Testis (tissue), 3 donors: ENCODE measurements around the gene CCDC107. TPM values are rescaled to one million over a fixed set of nuclear protein-coding genes. Genes with fewer than 3 reads are reported as not detected.
A peak's percentile ranks its signal among the peaks of the same experiment; 100 is the strongest.

Experiments
- DNase-seq: peaks from one replicate; pipeline ENCODE4 v3.0.0-alpha.2; 2019
- H3K27ac ChIP-seq, 2 donors: fragments of 200-600 bp; sonication (generic); one replicate each; pipeline ENCODE4 v1.5.1; 2019
- H3K27me3 ChIP-seq: fragments of 200-600 bp; sonication (generic); one replicate; pipeline ENCODE4 v1.5.1; 2019
- H3K36me3 ChIP-seq: fragments of 200-600 bp; sonication (generic); one replicate; pipeline ENCODE4 v1.5.1; 2017; ENCODE audit warnings: low read depth; ENCODE audit errors: missing control alignments
- H3K4me1 ChIP-seq: fragments of 200-600 bp; sonication (generic); one replicate; pipeline ENCODE4 v1.5.1; 2019
- H3K4me3 ChIP-seq, 2 donors: fragments of 200-600 bp; sonication (generic); one replicate each; pipeline ENCODE4 v1.5.1; 2017 to 2019
- H3K9me3 ChIP-seq: fragments of 200-600 bp; sonication (generic); one replicate; pipeline ENCODE4 v1.5.1; 2017
- POLR2A ChIP-seq: fragments of 450-650 bp; IDR thresholded peaks from one replicate; pipeline ENCODE4 v1.6.1; 2017; ENCODE audit warnings: antibody characterized with exemption, mild to moderate bottlenecking, moderate library complexity
- WGBS, 2 donors: methylation state at CpG; one replicate each; pipeline ENCODE4 v1.1.5; 2018; 5-methylcytosine and 5-hydroxymethylcytosine counted together
- intact Hi-C: fragments of 100-400 bp; cut with DNase I; formaldehyde crosslinking; loops from one replicate; pipeline ENCODE4 v1.15.1; 2023; ENCODE audit warnings: low total_unique reads
- polyA plus RNA-seq: library from polyadenylated mRNA; stranded (reverse); fragments of 350-450 nt; fragmentation: Illumina TruSeq; extraction: RNeasy Lipid Tissue Mini Kit (QIAGEN cat#74804); gene quantifications from one replicate; pipeline ENCODE4 v1.2.3, GENCODE V29; 2014; ENCODE audit warnings: low read depth, low replicate concordance; ENCODE audit not compliant: insufficient read depth
- total RNA-seq, 2 donors: library from RNA; depleted of rRNA; stranded (reverse); fragments of >200 nt; gene quantifications; one replicate each; pipeline ENCODE4 v1.2.3, GENCODE V29; 2016
- TF ChIP-seq, protein P1 (sequence below), 3 experiments: fragments of 450-650 bp in 2 of 3; fragments of 200-600 bp in 1 of 3; sonication (generic) in 1 of 3; IDR thresholded peaks; one replicate each; pipeline ENCODE4 v1.5.1; 2016 to 2019; ENCODE audit warnings: antibody characterized with exemption in 3 of 3, mild to moderate bottlenecking in 2 of 3, moderate library complexity in 1 of 3

CCDC107 gene
- total and polyA plus RNA-seq, 3 donors from 2014 or later, result 13.4 to 19.0 (median 17.2) TPM

DNA sequence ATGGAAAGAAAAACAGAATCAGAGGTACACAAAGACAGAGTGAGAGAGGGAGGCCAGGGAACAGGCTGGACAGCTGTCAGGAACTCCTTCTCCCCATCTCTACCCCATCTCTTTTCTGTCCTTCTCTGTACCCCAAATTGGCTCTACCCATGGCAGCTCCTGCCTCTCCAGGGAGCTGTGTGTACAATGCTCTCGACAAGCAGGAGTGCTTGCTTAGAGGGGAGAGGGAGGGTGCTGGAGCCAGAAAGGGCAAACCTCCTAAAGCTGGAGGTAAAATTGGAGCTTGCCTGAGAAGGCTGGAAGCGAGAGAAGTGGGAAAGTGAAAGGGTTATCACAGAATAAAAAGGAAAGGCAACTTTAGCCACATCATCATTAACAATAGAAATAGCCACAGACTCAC is 25.2 kb downstream of the CCDC107 start:
- no peak for DNase-seq
- H3K27ac ChIP-seq, result no peak overlapping the region
- H3K9me3 ChIP-seq, result no peaks in the 10 kb centered on the region
- TF ChIP-seq, protein P1, sequence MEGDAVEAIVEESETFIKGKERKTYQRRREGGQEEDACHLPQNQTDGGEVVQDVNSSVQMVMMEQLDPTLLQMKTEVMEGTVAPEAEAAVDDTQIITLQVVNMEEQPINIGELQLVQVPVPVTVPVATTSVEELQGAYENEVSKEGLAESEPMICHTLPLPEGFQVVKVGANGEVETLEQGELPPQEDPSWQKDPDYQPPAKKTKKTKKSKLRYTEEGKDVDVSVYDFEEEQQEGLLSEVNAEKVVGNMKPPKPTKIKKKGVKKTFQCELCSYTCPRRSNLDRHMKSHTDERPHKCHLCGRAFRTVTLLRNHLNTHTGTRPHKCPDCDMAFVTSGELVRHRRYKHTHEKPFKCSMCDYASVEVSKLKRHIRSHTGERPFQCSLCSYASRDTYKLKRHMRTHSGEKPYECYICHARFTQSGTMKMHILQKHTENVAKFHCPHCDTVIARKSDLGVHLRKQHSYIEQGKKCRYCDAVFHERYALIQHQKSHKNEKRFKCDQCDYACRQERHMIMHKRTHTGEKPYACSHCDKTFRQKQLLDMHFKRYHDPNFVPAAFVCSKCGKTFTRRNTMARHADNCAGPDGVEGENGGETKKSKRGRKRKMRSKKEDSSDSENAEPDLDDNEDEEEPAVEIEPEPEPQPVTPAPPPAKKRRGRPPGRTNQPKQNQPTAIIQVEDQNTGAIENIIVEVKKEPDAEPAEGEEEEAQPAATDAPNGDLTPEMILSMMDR (IDR thresholded peaks at IDR 0.05), result no peak
- no peak for TF ChIP-seq POLR2A
- no peaks in the 10 kb centered on the region for H3K27me3 ChIP-seq
- H3K4me1 ChIP-seq, result peaks cover 10% of the 10 kb centered on the region
- intact Hi-C loops, result no loop called here
- H3K36me3 ChIP-seq, result no peaks in the 10 kb centered on the region
- 58 to 69% methylated on average over 2 of the region's 2 CpGs for WGBS, 2 donors
- no peak overlapping the region for H3K4me3 ChIP-seq

DNA sequence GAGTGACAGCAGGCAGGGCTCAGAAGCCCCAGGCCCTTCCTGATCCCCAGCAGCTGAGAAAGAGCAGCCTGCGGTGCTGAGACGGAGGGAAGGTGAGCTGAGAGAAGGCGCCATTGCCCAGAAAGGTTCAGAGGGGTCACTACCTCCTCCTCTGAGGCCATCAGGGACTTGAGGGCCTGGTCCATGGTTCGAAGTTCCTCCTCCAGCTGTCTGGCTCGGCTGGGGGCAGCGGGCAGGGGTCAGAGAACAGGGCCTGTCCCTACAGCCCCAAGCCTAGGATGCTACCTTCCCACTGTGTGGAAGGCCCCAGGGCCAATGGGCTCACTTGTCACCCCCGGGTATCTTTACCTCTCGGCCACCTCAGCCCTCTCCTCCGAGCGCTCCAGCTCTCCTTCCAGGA is 26.8 kb downstream of the CCDC107 start:
- Histone ChIP-seq H3K4me3 (no peak overlapping the region), H3K36me3 (no peaks in the 10 kb centered on the region), H3K9me3 (no peaks in the 10 kb centered on the region), H3K4me1 (peaks cover 10% of the 10 kb centered on the region), H3K27ac (no peak overlapping the region), H3K27me3 (no peaks in the 10 kb centered on the region)
- DNase-seq, result no peak
- 89 to 92% methylated on average over 8 to 10 of the region's 10 CpGs for WGBS, 2 donors
- TF ChIP-seq, protein P1 (IDR thresholded peaks at IDR 0.05), result no peak
- no peak for TF ChIP-seq POLR2A
- intact Hi-C loops, result no loop called here

DNA sequence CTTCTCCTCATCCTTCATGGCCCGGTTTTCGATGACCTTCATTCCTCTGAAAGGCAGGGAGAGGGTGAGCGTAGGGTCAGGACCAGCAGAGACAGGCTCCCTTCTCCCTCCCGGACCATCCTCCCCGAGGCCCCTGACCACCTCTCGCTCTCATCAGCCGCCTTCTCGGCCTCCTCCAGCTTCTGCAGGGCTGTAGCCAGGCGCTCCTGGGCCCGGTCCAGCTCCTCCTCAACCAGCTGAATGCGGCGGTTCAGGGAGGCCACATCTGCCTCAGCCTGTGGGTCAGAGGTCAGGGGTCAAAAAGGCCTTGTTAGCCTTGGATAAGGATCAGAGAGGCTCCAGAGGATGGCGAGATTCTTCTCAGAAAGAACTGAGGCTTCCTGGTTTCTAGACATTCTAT is 27.4 kb downstream of the CCDC107 start:
- no peaks in the 10 kb centered on the region for H3K27me3 ChIP-seq
- no peaks in the 10 kb centered on the region for H3K36me3 ChIP-seq
- no peak overlapping the region for H3K27ac ChIP-seq
- H3K4me1 ChIP-seq, result peaks cover 10% of the 10 kb centered on the region
- H3K9me3 ChIP-seq, result no peaks in the 10 kb centered on the region
- WGBS, 2 donors, result 63 to 65% methylated on average over 6 to 13 of the region's 13 CpGs
- H3K4me3 ChIP-seq, result no peak overlapping the region
- TF ChIP-seq, protein P1 (IDR thresholded peaks at IDR 0.05), result no peak
- no peak for TF ChIP-seq POLR2A
- no peak for DNase-seq
- intact Hi-C loops, result no loop called here

DNA sequence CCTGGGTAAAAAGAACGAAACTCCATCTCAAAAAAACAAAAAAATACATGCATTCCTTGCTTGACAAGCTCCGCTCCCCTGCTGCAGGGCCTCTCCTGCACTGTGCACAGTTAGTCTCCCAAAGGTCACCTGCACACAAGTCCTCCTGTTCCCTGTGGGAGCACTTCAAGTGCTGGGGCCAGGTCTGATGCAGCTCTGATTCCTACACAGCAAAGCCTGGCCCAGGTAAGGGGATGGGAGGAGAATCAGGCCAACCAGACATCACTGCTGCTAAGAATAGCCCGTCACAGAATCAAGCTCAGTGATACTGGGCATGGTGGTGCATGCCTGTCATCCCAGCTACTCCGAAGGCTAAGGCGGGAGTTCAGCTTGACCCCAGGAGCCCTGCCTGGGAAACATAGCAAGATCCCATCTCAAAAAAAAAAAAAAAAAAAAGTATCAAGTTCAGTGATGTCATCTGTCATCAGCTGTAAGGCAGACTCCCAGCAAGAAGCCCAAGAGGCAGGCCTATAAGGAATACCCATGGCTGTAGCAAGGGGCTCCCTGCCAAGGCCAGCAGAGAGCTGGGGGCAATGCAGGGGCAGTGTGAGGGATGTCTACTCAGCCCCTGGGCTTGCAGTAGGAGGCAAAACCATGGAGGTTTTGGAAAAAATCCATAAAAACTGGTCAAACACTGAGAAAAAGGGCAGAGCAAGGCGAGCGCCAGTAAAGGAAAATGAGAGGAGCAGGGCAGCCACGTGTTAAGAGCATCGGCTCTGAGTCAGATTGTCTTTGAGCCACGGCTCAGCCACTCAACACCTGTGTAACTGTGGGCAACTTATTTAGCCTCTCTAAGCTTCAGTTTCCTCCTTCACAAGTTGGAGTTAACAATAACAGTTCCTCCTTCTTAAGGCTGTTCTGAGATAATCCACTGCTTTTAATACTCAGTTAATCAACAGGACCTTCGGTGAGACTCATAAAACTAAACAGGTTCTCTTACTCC is 28.4 kb downstream of the CCDC107 start:
- intact Hi-C loops, result no loop called here
- Histone ChIP-seq H3K4me1 (peaks cover 14% of the 10 kb centered on the region), H3K27me3 (no peaks in the 10 kb centered on the region), H3K27ac (peak overlapping the region; percentile 35 to 93), H3K36me3 (no peaks in the 10 kb centered on the region), H3K9me3 (no peaks in the 10 kb centered on the region), H3K4me3 (no peak overlapping the region)
- TF ChIP-seq, protein P1 (IDR thresholded peaks at IDR 0.05), result no peak
- TF ChIP-seq POLR2A, result no peak
- DNase-seq, result no peak
- 59 to 60% methylated on average over 8 to 11 of the region's 11 CpGs for WGBS, 2 donors
